HEK293 (cell line): ENCODE data around the gene TTC39A.
A peak's percentile ranks its signal among the peaks of the same experiment; 100 is the strongest.

Experiments used
- CTCF ChIA-PET: fragments of 350-600 bp; formaldehyde crosslinking; extraction: SDS; loops from one replicate; lab custom pipeline; 2021; ENCODE audit warnings: antibody characterized with exemption; lab: Yijun Ruan, JAX
- POLR2A ChIA-PET: fragments of 300-600 bp; formaldehyde crosslinking; extraction: SDS; loops from one replicate; lab custom pipeline; 2020; ENCODE audit warnings: antibody characterized with exemption, inconsistent platforms; lab: Yijun Ruan, JAX
- H3K27ac ChIP-seq: fragments of 200-500 bp; sonication (Bioruptor generic); 2 replicates; pipeline ENCODE4 v1.5.1; 2014; ENCODE audit warnings: low read depth, low read length, control low read depth, inconsistent platforms; ENCODE audit errors: extremely low read depth
- H3K36me3 ChIP-seq, 2 experiments: fragments of 200-500 bp in 1 of 2; sonication (Bioruptor generic) in 1 of 2; 1 replicate in 1 of 2; 2 replicates in 1 of 2; pipeline ENCODE4 v1.5.1; 2014 to 2017; ENCODE audit warnings: inconsistent platforms in 2 of 2, low read length in 2 of 2; ENCODE audit not compliant: control insufficient read depth in 2 of 2, insufficient read depth in 1 of 2
- H3K4me1 ChIP-seq: fragments of 200-500 bp; sonication (Bioruptor generic); 2 replicates; pipeline ENCODE4 v1.5.1; 2014; ENCODE audit warnings: mild to moderate bottlenecking, low read length, inconsistent platforms; ENCODE audit not compliant: control insufficient read depth, insufficient read depth
- H3K4me3 ChIP-seq: 2 replicates; pipeline ENCODE4 v1.5.1; 2011; ENCODE audit warnings: low read depth, mild to moderate bottlenecking, control low read depth, low read length, moderate library complexity
- H3K9me3 ChIP-seq: fragments of 200-500 bp; sonication (Bioruptor generic); 2 replicates; pipeline ENCODE4 v1.5.1; 2014; ENCODE audit warnings: low read depth, low read length, inconsistent platforms; ENCODE audit not compliant: control insufficient read depth, insufficient read depth
- EGR2 ChIP-seq: fragments of 450-650 bp; formaldehyde crosslinking; IDR thresholded peaks from 2 replicates; pipeline ENCODE4 v1.5.1; 2016; ENCODE audit warnings: low read depth, missing biosample characterization, missing genetic modification characterization
- GFI1B ChIP-seq: fragments of 450-650 bp; formaldehyde crosslinking; IDR thresholded peaks from 2 replicates; pipeline ENCODE4 v1.5.1; 2016; ENCODE audit warnings: missing biosample characterization, missing genetic modification characterization
- GLIS1 ChIP-seq: fragments of 450-650 bp; formaldehyde crosslinking; IDR thresholded peaks from 2 replicates; pipeline ENCODE4 v1.5.1; 2016; ENCODE audit warnings: missing biosample characterization, missing genetic modification characterization
- GLIS2 ChIP-seq: fragments of 450-650 bp; formaldehyde crosslinking; IDR thresholded peaks from 2 replicates; pipeline ENCODE4 v1.5.1; 2016; ENCODE audit warnings: missing biosample characterization, missing genetic modification characterization
- MZF1 ChIP-seq: fragments of 450-650 bp; formaldehyde crosslinking; IDR thresholded peaks from 2 replicates; pipeline ENCODE4 v1.5.1; 2017; ENCODE audit warnings: missing biosample characterization, missing genetic modification characterization, borderline replicate concordance
- PRDM2 ChIP-seq: fragments of 450-650 bp; formaldehyde crosslinking; IDR thresholded peaks from 2 replicates; pipeline ENCODE4 v1.5.1; 2016; ENCODE audit warnings: missing biosample characterization, missing genetic modification characterization, borderline replicate concordance
- ZEB2 ChIP-seq: fragments of 450-650 bp; formaldehyde crosslinking; IDR thresholded peaks from 2 replicates; pipeline ENCODE4 v1.5.1; 2016; ENCODE audit warnings: missing biosample characterization, missing genetic modification characterization
- ZFP3 ChIP-seq: fragments of 450-650 bp; formaldehyde crosslinking; IDR thresholded peaks from 2 replicates; pipeline ENCODE4 v1.5.1; 2016; ENCODE audit warnings: low read depth, missing biosample characterization, missing genetic modification characterization
- ZNF2 ChIP-seq: fragments of 450-650 bp; formaldehyde crosslinking; IDR thresholded peaks from 2 replicates; pipeline ENCODE4 v1.5.1; 2016; ENCODE audit warnings: missing biosample characterization, missing genetic modification characterization
- ZNF211 ChIP-seq: fragments of 450-650 bp; formaldehyde crosslinking; IDR thresholded peaks from 2 replicates; pipeline ENCODE4 v1.5.1; 2016; ENCODE audit warnings: low read depth, missing biosample characterization, missing genetic modification characterization
- ZNF24 ChIP-seq: fragments of 450-650 bp; formaldehyde crosslinking; IDR thresholded peaks from 2 replicates; pipeline ENCODE4 v1.5.1; 2016; ENCODE audit warnings: missing biosample characterization, missing genetic modification characterization
- ZNF354C ChIP-seq: fragments of 450-650 bp; formaldehyde crosslinking; IDR thresholded peaks from 2 replicates; pipeline ENCODE4 v1.5.1; 2016; ENCODE audit warnings: missing biosample characterization, missing genetic modification characterization, low read depth, borderline replicate concordance
- ZNF398 ChIP-seq: fragments of 450-650 bp; formaldehyde crosslinking; IDR thresholded peaks from 2 replicates; pipeline ENCODE4 v1.5.1; 2017; ENCODE audit warnings: missing biosample characterization, missing genetic modification characterization
- ZNF473 ChIP-seq: fragments of 450-650 bp; formaldehyde crosslinking; IDR thresholded peaks from 2 replicates; pipeline ENCODE4 v1.5.1; 2017; ENCODE audit warnings: missing biosample characterization, missing genetic modification characterization
- ZNF514 ChIP-seq: fragments of 450-650 bp; formaldehyde crosslinking; IDR thresholded peaks from 2 replicates; pipeline ENCODE4 v1.5.1; 2016; ENCODE audit warnings: missing biosample characterization, missing genetic modification characterization
- ZNF544 ChIP-seq: fragments of 450-650 bp; formaldehyde crosslinking; IDR thresholded peaks from 2 replicates; pipeline ENCODE4 v1.5.0; 2017; ENCODE audit warnings: missing biosample characterization, missing genetic modification characterization
- ZNF600 ChIP-seq: fragments of 450-650 bp; formaldehyde crosslinking; IDR thresholded peaks from 2 replicates; pipeline ENCODE4 v1.5.1; 2016; ENCODE audit warnings: missing biosample characterization, missing genetic modification characterization
- ZNF621 ChIP-seq: fragments of 450-650 bp; formaldehyde crosslinking; IDR thresholded peaks from 2 replicates; pipeline ENCODE4 v1.5.1; 2017; ENCODE audit warnings: missing biosample characterization, missing genetic modification characterization
- ZNF624 ChIP-seq: fragments of 450-650 bp; formaldehyde crosslinking; IDR thresholded peaks from 2 replicates; pipeline ENCODE4 v1.5.1; 2017; ENCODE audit warnings: missing biosample characterization, missing genetic modification characterization
- ZNF670 ChIP-seq: fragments of 450-650 bp; formaldehyde crosslinking; IDR thresholded peaks from 2 replicates; pipeline ENCODE4 v1.5.1; 2016; ENCODE audit warnings: missing biosample characterization, missing genetic modification characterization, low read depth
- ZNF785 ChIP-seq: fragments of 450-650 bp; formaldehyde crosslinking; IDR thresholded peaks from 2 replicates; pipeline ENCODE4 v1.5.1; 2016; ENCODE audit warnings: missing biosample characterization, missing genetic modification characterization
- TF ChIP-seq, protein P1 (sequence below): fragments of 450-650 bp; IDR thresholded peaks from 2 replicates; pipeline ENCODE4 v1.5.1; 2018; ENCODE audit warnings: missing biosample characterization, missing genetic modification characterization
- TF ChIP-seq, protein P2 (sequence below): fragments of 450-650 bp; formaldehyde crosslinking; IDR thresholded peaks from 2 replicates; pipeline ENCODE4 v1.5.1; 2017; ENCODE audit warnings: missing biosample characterization, missing genetic modification characterization

The TTC39A gene

GRCh38 chr1:51323778-51324177, 6.6 kb downstream of the TTC39A start (continued):
- TF ChIP-seq ZNF670 (tag by site-specific recombination) (no peak), EGR2 (tag by site-specific recombination) (no peak), ZNF354C (tag by site-specific recombination) (no peak), ZNF211 (tag by site-specific recombination) (no peak), ZNF514 (tag by site-specific recombination) (no peak)
- TF ChIP-seq, protein P1, sequence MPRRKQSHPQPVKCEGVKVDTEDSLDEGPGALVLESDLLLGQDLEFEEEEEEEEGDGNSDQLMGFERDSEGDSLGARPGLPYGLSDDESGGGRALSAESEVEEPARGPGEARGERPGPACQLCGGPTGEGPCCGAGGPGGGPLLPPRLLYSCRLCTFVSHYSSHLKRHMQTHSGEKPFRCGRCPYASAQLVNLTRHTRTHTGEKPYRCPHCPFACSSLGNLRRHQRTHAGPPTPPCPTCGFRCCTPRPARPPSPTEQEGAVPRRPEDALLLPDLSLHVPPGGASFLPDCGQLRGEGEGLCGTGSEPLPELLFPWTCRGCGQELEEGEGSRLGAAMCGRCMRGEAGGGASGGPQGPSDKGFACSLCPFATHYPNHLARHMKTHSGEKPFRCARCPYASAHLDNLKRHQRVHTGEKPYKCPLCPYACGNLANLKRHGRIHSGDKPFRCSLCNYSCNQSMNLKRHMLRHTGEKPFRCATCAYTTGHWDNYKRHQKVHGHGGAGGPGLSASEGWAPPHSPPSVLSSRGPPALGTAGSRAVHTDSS (tag by site-specific recombination): no peak
- TF ChIP-seq, protein P2, sequence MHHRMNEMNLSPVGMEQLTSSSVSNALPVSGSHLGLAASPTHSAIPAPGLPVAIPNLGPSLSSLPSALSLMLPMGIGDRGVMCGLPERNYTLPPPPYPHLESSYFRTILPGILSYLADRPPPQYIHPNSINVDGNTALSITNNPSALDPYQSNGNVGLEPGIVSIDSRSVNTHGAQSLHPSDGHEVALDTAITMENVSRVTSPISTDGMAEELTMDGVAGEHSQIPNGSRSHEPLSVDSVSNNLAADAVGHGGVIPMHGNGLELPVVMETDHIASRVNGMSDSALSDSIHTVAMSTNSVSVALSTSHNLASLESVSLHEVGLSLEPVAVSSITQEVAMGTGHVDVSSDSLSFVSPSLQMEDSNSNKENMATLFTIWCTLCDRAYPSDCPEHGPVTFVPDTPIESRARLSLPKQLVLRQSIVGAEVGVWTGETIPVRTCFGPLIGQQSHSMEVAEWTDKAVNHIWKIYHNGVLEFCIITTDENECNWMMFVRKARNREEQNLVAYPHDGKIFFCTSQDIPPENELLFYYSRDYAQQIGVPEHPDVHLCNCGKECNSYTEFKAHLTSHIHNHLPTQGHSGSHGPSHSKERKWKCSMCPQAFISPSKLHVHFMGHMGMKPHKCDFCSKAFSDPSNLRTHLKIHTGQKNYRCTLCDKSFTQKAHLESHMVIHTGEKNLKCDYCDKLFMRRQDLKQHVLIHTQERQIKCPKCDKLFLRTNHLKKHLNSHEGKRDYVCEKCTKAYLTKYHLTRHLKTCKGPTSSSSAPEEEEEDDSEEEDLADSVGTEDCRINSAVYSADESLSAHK (tag by site-specific recombination): no peak
- TF ChIP-seq, all 188 proteins: peak for 0

DNA sequence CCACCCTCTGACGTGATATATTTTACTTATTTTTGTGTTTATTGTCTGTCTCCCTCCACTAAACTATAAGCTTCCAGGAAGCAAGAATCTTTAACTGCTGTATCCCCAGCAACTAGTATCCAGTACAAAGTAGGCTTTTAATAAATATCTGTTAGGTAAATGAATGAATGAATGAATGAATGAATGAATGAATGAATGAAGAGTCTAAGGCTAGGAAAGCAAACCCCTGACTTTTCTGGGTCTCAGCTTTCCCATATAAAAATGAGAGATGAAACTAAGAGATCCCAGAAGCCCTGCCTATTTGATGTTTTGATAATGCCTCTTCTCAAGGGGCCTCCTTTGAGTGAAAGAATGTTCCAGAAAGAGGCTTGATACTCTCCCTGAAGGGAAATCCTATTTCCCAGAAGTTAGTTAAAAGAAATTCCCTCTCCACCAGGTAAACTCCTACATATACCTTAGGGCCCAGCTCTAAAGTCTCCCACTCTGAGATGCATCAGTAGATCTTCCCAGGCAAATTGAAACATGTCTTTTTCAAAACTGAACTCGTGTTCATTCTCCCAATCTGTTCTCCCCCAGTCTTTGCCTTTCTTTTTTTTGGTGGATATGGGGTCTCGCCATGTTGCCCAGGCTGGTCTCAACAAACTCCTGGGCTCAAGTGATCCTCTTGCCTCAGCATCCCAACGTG, 7.8 kb downstream of the TTC39A start:
- POLR2A ChIA-PET: no interaction called here
- no peak for TF ChIP-seq GLIS1 (tag by site-specific recombination)
- peak; percentile 64 for TF ChIP-seq ZFP3
- TF ChIP-seq ZNF24 (tag by site-specific recombination): peak; percentile 41; the same call in 1 of the 2 replicates
- Histone ChIP-seq H3K36me3 (peaks cover 0 to 11% of the 10 kb centered on the region in 2 experiments; a peak in 2 of 3 replicates), H3K4me3 (no peak overlapping the region), H3K27ac (no peak overlapping the region), H3K9me3 (no peaks in the 10 kb centered on the region), H3K4me1 (no peaks in the 10 kb centered on the region)
- CTCF ChIA-PET: no interaction called here

GRCh38 chr1:51321924-51322280, 8.5 kb downstream of the TTC39A start:
- H3K4me1 ChIP-seq: no peaks in the 10 kb centered on the region
- ChIA-PET POLR2A (no interaction called here), CTCF (no interaction called here)
- H3K36me3 ChIP-seq: peaks cover 0 to 12% of the 10 kb centered on the region in 2 experiments; a peak in 2 of 3 replicates
- H3K9me3 ChIP-seq: no peaks in the 10 kb centered on the region
- no peak overlapping the region for H3K27ac ChIP-seq
- H3K4me3 ChIP-seq: no peak overlapping the region
- TF ChIP-seq PRDM2 (tag by site-specific recombination) (no peak), ZNF2 (tag by site-specific recombination) (no peak), ZNF398 (tag by site-specific recombination) (no peak), ZNF785 (tag by site-specific recombination) (no peak), ZEB2 (tag by site-specific recombination) (no peak), ZNF473 (tag by site-specific recombination) (no peak), ZNF624 (tag by site-specific recombination) (no peak), GFI1B (tag by site-specific recombination) (no peak), GLIS2 (no peak), ZNF544 (tag by site-specific recombination) (no peak), MZF1 (tag by site-specific recombination) (no peak), ZNF621 (tag by site-specific recombination) (no peak), ZNF600 (tag by site-specific recombination) (no peak)
